HG02763 (cell line): ENCODE results near the gene PLA2G5.
"Not testable (repeated sequence)": the region's sequence is repeated elsewhere in the genome, so short reads cannot be mapped to it uniquely, and the experiment has no call there.

Experiments used
- ATAC-seq: cut with Tn5 transposase; IDR thresholded peaks from one replicate; pipeline ENCODE4 v1.9.1; 2021; ENCODE audit warnings: mild to moderate bottlenecking, moderate library complexity; ENCODE audit not compliant: unreplicated experiment

The PLA2G5 gene

DNA sequence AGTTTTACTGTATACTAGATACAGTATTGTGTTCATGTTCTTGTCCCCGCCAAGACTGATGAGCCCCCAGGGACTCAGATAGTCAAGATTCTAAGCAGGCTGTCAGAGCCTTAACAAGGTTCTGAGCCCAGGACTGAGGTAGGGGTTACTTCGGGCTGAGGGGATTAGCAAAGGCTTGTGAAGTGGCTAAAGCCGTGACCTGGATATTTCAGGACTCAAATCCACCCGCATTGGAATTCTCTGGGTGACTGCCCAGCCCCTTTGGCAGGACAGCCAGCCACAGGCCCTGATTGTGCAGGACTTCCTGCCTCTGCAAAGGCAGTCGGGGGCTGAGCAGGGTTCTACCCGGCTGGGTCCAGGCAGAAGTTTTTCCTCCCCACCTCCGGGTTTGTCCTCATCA is at the start of gene PLA2G5:
PLA2G5 (plus strand) TSS at position 321 of the 400 bp plus-strand sequence. CDS start 14,637 bp downstream, outside the sequence.
- no peak for ATAC-seq

DNA sequence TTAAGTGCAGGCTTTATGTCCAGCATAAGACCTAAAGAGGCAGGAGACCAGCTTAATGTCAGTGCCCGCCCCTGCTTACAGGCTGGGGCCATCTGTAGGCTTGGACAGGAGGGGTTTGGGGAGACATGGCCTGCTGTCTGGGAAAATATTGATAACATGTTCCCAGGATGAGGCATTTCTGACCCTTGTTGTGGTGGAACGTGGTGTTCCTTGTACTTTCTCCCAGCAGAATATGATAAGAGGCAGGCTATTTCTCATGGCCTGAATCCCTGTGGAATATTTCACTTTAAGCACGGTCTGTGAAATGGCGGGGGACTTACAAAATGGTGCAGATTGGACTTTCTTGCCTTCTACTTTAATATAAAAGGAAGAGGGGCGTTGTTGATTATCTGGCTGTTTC is 41.9 kb upstream of the PLA2G5 start:
- ATAC-seq, result no peak

GRCh38 chr1:20028726-20029125 is 41.3 kb upstream of the PLA2G5 start:
- no peak for ATAC-seq

DNA sequence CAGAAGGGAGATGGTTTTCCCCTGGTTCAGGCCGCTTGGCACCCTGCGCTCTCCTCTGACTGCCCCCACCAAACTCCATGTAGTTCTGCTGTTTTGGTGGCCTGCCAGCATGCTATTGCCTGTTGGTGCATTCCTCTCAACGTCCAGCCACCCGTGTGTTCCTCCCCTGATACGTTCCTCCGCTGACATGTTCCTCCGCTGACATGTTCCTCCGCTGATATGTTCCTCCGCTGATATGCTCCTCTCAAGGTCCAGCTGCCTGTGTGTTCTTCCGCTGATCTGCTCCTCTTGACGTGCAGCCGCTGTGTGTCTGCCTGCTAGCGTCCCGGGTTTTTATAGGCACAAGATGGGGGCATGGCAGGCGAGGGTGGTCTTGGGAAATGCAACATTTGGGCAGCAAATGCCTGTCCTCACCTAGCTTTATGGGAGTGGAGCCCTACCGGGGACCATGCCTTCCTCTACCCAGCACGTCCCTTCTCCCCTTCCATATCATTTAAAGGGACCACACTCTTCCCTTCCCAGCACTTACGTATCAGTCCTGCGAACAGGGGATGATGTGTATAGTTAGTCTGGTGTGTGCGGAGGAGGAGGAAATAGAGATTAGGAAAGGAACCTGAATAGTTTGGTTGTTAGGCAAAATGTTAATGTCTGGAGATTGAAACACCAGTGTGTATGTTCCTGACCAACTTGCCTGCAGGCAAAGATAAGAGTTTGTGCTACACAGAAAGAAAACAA is 40.6 kb upstream of the PLA2G5 start:
- ATAC-seq, result no peak

DNA sequence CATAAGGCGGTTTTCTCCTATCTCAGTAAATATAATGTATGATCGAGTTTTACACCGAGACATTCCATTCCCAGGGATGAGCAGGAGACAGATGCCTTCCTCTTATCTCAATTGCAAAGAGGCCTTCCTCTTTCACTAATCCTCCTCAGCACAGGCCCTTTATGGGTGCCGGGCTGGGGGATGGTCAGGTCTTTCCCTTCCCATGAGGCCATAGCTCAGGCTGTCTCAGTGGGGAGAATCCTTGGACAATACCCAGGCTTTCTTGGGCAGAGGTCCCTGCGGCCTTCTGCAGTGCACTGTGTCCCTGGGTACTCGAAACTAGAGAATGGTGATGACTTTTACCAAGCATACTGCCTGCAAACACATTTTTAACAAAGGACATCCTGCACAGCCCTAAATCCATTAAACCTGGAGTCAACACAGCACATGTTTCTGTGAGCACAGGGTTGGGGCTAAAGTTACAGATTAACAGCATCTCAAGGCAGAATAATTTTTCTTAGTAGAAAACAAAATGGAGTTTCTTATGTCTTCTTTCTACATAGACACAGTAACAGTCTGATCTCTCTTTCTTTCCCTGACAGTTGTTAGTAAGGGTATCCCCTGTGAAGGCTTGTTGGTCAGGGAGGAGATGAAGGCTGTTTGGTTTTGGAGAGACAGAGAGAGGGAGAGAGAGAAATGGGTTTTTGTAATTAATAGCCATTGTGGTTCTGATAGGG is 39.4 kb upstream of the PLA2G5 start:
- not testable (repeated sequence) for ATAC-seq

DNA sequence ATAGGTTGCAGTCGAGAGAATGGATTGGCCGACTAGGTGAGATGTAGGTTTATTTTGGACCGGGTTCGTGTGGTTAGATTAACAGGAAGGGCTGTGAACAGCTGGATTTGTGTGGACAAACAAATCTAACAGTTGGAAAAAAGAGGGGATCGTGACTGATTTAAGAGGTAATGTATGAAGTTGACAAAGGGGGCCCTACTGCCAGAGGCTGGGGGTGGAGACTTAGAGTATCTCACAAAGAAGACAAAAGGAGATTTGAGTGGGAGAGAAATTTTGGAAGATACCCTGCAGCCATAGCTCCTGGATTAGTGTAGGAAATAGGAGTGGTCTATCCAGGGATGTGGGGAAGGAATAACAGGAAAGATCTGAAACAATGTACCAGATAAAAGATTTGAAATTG is 38.8 kb upstream of the PLA2G5 start:
- no peak for ATAC-seq

GRCh38 chr1:20031836-20032235 is 38.2 kb upstream of the PLA2G5 start:
- no peak for ATAC-seq

GRCh38 chr1:20032425-20032824 is 37.6 kb upstream of the PLA2G5 start:
- no peak for ATAC-seq

DNA sequence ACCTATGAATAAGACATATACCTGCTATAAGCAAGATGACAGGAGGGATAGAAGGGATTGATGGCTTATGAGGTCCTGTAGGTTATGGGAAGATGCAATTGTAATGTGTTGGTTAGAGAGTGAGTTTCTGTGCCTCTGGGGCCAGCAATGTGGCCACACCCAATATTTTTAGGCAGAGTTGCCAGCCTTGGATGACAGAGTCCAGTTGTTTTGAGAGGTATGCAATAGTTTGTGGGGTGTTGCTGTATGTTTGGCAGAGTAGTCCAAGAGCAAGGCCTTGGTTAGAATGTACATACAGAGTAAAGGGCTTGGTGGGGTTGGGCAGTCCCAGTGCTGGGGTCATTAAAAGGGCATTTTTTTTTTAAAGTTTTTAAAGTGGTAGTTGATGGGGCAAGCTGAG is 36.6 kb upstream of the PLA2G5 start:
- no peak for ATAC-seq

- no peak for ATAC-seq
Measured at GRCh38 chr1:20035114-20035513, 34.9 kb upstream of the PLA2G5 start.

DNA sequence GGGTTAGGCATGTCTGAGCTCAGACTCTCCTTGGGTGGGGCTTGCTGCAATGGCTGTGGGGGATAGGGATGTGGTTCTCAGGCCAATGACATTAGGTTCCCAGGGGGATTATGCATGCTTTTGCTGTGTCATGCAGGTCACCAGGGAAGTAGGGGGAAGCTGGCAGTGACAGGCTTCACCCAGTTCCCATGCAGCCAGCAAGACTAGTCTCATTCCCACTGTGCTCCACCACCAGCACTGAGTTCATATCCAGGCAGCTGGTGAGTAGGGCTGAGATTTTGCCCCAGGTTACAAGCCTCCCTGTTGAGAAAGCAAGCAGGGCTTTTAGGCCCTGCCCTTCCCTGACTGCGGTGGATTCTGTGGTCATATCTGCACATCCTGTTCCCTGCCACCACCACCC is 32.1 kb upstream of the PLA2G5 start:
- no peak for ATAC-seq

DNA sequence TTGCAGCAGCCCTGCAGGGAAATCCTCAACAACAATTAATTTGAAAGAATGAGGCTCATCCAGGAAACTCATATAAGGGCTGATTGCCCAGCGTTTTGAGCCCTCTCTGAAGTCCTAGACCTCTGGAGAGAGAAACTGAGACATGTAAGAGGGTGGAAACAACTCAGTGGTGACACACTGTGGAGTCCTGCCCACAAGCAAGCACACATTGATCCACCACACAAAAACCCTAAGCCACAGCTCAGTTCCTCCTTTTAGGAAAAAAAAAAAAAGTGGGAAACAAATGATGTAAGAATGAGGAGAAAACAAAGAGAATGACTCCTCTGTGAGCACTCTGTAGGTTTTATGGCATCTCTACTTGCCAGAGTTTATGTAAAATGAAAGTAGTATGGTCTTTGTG is 22.9 kb upstream of the PLA2G5 start:
- no peak for ATAC-seq

DNA sequence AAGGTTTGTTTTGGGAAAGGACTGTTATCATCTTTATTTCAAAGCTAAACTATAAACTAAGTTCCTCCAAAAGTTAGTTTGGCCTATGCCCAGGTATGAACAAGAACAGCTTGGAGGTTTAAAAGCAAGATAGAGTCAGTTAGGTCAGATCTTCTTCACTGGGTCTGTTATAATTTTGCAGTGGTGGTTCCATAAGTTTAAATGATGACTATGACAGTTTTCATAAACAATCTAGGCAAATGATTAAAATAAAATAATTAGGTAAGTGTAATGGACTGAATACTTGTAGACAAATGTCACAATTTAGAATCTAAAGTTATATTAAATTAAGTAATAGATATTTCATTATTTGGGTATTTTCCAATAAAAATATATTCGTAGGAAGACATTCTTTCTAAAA is 21.4 kb upstream of the PLA2G5 start:
- ATAC-seq, result no peak

- ATAC-seq, result not testable (repeated sequence)
Measured at GRCh38 chr1:20049056-20049798, 20.8 kb upstream of the PLA2G5 start.

DNA sequence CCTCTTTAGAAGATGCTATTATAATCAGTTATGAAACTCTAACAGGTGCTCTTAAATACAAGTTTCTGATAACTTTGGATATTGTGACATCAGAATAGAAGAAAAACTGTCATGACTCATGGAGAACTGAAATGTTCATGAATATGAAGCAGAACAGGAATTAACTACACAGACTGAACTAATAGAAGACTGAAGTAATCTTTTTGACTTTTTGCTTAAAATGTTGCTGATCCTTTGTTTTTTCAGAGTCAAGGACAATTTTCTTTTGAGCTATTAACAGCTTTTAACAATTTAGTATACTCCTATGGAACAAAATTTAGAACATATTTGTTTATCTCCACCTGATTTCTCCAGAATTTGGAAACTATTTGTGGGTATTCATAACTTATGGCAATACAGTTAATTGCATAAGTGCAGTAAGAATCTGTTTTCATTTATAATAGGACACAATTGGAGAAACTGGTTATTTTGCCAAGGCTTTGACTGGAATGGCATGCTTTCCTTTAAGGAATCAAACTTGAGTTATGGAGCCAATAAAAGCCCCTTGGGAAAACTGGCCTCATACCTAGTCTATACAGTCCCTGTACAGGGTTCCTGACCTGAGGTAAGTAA is 18.7 kb upstream of the PLA2G5 start:
- no peak for ATAC-seq

DNA sequence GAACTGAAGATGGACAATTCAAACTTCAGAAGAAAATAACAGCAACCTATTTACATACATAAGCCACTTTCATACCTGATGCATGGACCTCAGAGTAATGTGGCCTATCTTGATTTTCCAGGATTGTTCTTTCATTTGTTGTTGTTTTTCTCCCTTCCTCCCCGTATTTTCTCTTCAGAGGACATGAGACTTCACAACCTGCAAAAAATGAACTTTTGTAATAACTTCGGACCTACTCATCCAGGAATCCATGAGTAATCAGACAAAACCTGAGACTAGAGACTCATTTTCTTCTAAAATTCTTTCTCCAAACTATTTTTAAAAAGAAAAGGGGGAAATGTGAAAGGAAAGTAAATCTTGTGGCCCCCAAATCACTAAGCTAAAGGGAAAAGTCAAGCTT is 17.6 kb upstream of the PLA2G5 start:
- no peak for ATAC-seq

DNA sequence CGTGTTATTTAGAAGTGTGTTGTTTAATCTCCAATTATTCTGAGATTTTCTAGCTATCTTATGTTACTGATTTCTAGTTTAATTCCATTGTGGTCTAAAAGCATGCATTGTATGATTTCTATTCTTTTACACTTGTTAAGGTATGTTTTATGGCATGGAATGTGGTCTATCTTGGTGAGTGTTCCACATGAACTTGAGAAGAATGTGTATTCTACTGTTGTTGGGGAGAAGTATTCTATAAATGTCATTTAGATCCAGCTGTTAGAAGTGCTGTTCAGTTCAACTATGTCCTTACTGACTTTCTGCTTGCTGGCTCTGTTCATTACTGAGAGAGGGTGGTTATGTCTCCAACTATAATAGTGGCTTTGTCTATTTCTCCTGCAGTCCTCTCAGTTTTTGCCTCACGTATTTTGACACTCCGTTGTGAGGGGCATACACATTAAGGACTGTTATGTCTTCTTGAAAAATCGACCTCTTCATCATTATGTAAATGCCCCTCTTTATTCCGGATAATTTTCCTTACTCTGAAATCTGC is 12.0 kb upstream of the PLA2G5 start:
- ATAC-seq, result no peak

GRCh38 chr1:20058531-20058930 is 11.5 kb upstream of the PLA2G5 start:
- ATAC-seq, result no peak

DNA sequence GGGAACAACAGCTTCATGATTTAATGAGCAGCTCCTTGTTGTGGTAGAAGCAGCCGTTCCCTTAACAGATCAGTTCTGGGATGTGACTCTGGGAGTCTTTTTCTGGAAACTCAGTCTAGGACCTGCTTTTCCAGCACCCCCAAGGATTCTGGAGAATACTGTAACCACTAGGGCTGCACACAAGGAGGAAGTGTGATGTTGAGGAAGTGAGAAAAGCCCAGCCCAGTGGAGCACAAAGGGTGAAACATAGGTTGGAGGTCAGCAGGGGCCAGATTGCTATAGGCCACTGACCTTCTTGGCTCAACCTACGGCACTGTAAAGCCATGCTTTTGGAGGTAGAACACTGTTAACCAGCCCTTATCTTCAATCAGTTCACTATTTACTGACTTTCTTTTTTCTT is 10.1 kb upstream of the PLA2G5 start:
- no peak for ATAC-seq

DNA sequence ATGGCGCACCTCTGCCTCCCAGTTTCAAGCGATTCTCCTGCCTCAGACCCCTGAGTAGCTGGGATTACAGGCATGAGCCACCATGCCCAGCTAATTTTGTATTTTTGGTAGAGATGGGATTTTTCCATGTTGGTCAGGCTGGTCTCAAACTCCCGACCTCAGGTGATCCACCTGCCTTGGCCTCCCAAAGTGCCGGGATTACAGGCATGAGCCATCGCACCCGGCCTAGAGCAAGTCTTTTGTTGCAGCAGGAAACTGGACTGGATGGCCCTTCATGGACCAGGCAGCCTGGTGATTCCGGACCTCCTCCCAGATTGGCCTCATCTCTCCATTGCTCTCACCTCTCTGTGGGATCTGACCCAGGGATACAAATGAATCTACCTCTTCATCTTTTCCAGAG is 9.2 kb upstream of the PLA2G5 start:
- not testable (repeated sequence) for ATAC-seq

- ATAC-seq, result no peak
Measured at GRCh38 chr1:20061866-20062265, 8.1 kb upstream of the PLA2G5 start.
